Right renal cortex interstitium (tissue), 3 donors: ENCODE measurements around the gene PARL. TPM values are rescaled to one million over a fixed set of nuclear protein-coding genes. Genes with fewer than 3 reads are reported as not detected.
A peak's percentile ranks its signal among the peaks of the same experiment; 100 is the strongest.

Experiments used
- DNase-seq, 3 donors: peaks; one replicate each; pipeline ENCODE4 v3.0.0-alpha.2; 2013; ENCODE audit warnings: low read depth in 3 of 3, low spot score in 2 of 3
- polyA plus RNA-seq, 3 donors: library from polyadenylated mRNA; unstranded; fragments of 120-200 nt; gene quantifications; one replicate each; pipeline ENCODE4 v1.2.1, GENCODE V29; 2013; ENCODE audit not compliant: insufficient read length in 3 of 3

PARL gene
- polyA plus RNA-seq, 3 donors, result 59.5 to 67.2 (median 65.0) TPM

- no peak for DNase-seq
Observed at GRCh38 chr3:183862610-183863009, 22.1 kb downstream of the PARL start.

GRCh38 chr3:183857863-183858262 is 26.8 kb downstream of the PARL start:
- DNase-seq, result no peak

GRCh38 chr3:183854318-183855035 is 30.2 kb downstream of the PARL start:
- DNase-seq, result no peak

GRCh38 chr3:183845608-183846288 is 38.9 kb downstream of the PARL start:
- DNase-seq, result no peak

GRCh38 chr3:183845090-183845489 is 39.6 kb downstream of the PARL start:
- no peak for DNase-seq

GRCh38 chr3:183844606-183845005 is 40.1 kb downstream of the PARL start:
- DNase-seq, result no peak

- no peak for DNase-seq
Observed at GRCh38 chr3:183839751-183840150, 44.9 kb downstream of the PARL start.

- no peak for DNase-seq
Observed at GRCh38 chr3:183837894-183838293, 46.8 kb downstream of the PARL start.

- DNase-seq, result no peak
Observed at GRCh38 chr3:183837390-183837789, 47.3 kb downstream of the PARL start.

- DNase-seq, result no peak
Observed at GRCh38 chr3:183833516-183833915, 51.2 kb downstream of the PARL start.

GRCh38 chr3:183830187-183830586 is 54.5 kb downstream of the PARL start:
- DNase-seq, result no peak

GRCh38 chr3:183829466-183829865 is 55.2 kb downstream of the PARL start:
- no peak for DNase-seq

- DNase-seq, result no peak
Observed at GRCh38 chr3:183828538-183828870, 56.2 kb downstream of the PARL start.

GRCh38 chr3:183827809-183828537 is 56.7 kb downstream of the PARL start:
- DNase-seq, result no peak

- no peak for DNase-seq
Observed at GRCh38 chr3:183826448-183827250, 58.0 kb downstream of the PARL start.

GRCh38 chr3:183825456-183826161 is 59.1 kb downstream of the PARL start, which contains the start of gene MAP6D1:
MAP6D1 (minus strand) TSS chr3:183825577; CDS start chr3:183825547, 30 bp downstream.
- DNase-seq, result peak in 2 of 3 donors; percentile 29 to 33

- DNase-seq, result no peak
Observed at GRCh38 chr3:183824761-183825455, 59.8 kb downstream of the PARL start.

- no peak for DNase-seq
Observed at GRCh38 chr3:183823963-183824362, 60.7 kb downstream of the PARL start.

- DNase-seq, result no peak
Observed at GRCh38 chr3:183822631-183823030, 62.0 kb downstream of the PARL start.

- no peak for DNase-seq
Observed at GRCh38 chr3:183819831-183820230, 64.8 kb downstream of the PARL start.
